Gastrocnemius medialis (tissue), 4 donors: ENCODE results near the gene CLSTN2. TPM values are rescaled to one million over a fixed set of nuclear protein-coding genes. Genes with fewer than 3 reads are reported as not detected.
A peak's percentile ranks its signal among the peaks of the same experiment; 100 is the strongest.

Experiments used
- ATAC-seq, 2 donors: fragments of 150-250 bp; one replicate each; pipeline ENCODE4 v1.9.1; 2016
- DNase-seq, 2 donors: peaks; one replicate each; pipeline ENCODE4 v3.0.0-alpha.2; 2019
- H3K27ac ChIP-seq, 4 donors: fragments of 200-600 bp; sonication (generic); 1 replicate in 1 of 4; 2 replicates in 3 of 4; pipeline ENCODE4 v1.5.1; 2016 to 2018; ENCODE audit warnings: mild to moderate bottlenecking in 2 of 4, moderate library complexity in 1 of 4
- H3K27me3 ChIP-seq, 3 donors: fragments of 200-600 bp; sonication (generic) in 2 of 3; 1 replicate in 1 of 3; 2 replicates in 2 of 3; pipeline versions ENCODE4 v1.5.1 to v1.6.0; 2016 to 2019; ENCODE audit warnings: mild to moderate bottlenecking in 1 of 3, moderate library complexity in 1 of 3
- H3K36me3 ChIP-seq, 2 donors: fragments of 200-600 bp; sonication (generic) in 1 of 2; one replicate each; pipeline ENCODE4 v1.5.1; 2017 to 2018
- H3K4me1 ChIP-seq, 2 donors: fragments of 200-600 bp; sonication (generic) in 1 of 2; one replicate each; pipeline ENCODE4 v1.5.1; 2016 to 2017; ENCODE audit warnings: mild to moderate bottlenecking in 2 of 2
- H3K4me3 ChIP-seq, 4 donors: fragments of 200-600 bp; sonication (generic) in 3 of 4; 1 replicate in 1 of 4; 2 replicates in 3 of 4; pipeline ENCODE4 v1.5.1; 2016 to 2019; ENCODE audit warnings: mild to moderate bottlenecking in 2 of 4
- H3K9me3 ChIP-seq, 3 donors: fragments of 200-600 bp; sonication (generic) in 2 of 3; 1 replicate in 1 of 3; 2 replicates in 2 of 3; pipeline ENCODE4 v1.5.1; 2016 to 2019
- POLR2A ChIP-seq, 2 donors: fragments of 450-650 bp; IDR thresholded peaks; one replicate each; pipeline ENCODE4 v1.6.1; 2017; ENCODE audit warnings: antibody characterized with exemption in 2 of 2, mild to moderate bottlenecking in 2 of 2, moderate library complexity in 2 of 2
- in situ Hi-C, 4 donors: fragments of 200-750 bp; cut with MboI; loops; one replicate each; pipeline versions ENCODE4 v1.15.0 to v1.8.0; 2017; ENCODE audit warnings: low sequenced_read_pairs in 4 of 4
- intact Hi-C: fragments of 100-400 bp; cut with DNase I; formaldehyde crosslinking; loops from one replicate; pipeline ENCODE4 v1.15.1; 2023; ENCODE audit warnings: low total_unique reads
- total RNA-seq, 4 donors: library from RNA; depleted of rRNA; stranded (reverse); fragments of >200 nt; gene quantifications; one replicate each; pipeline versions ENCODE4 v1.1.0 to v1.2.3, GENCODE V29; 2016
- TF ChIP-seq, protein P1 (sequence below), 5 experiments: fragments of 450-650 bp in 3 of 5; fragments of 200-600 bp in 2 of 5; sonication (generic) in 2 of 5; IDR thresholded peaks in 4 of 5; conservative IDR thresholded peaks in 1 of 5; 1 replicate in 4 of 5; 2 replicates in 1 of 5; pipeline ENCODE4 v1.5.1; 2016 to 2019; ENCODE audit warnings: antibody characterized with exemption in 5 of 5, mild to moderate bottlenecking in 3 of 5, moderate library complexity in 3 of 5

The CLSTN2 gene
- total RNA-seq, 4 donors from 2014 or later: 1.1 to 4.9 (median 4.0) TPM

DNA sequence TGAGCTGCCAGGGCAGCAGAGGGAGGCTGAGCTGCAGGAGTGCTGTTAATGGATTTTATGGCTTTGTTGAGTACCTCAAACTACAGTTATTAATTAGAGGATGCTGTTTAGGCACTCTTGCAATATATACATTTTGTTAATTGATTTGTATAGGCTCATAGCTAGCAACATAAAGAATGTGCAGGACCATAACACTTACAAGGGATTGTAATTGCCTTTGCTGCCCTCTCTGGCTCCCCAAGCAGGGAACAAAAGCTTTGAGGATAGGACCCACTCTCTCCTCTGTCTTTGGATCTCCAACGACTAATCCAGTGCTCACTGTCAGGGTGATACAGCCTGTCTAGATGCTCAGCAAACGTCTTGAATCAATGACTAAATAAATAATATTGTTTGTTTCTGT is 1.2 kb upstream of the CLSTN2 start:
- no peak for DNase-seq
- no peak overlapping the region for H3K4me3 ChIP-seq
- no peak overlapping the region for H3K27ac ChIP-seq
- TF ChIP-seq POLR2A (IDR thresholded peaks at IDR 0.05): no peak
- TF ChIP-seq, protein P1, sequence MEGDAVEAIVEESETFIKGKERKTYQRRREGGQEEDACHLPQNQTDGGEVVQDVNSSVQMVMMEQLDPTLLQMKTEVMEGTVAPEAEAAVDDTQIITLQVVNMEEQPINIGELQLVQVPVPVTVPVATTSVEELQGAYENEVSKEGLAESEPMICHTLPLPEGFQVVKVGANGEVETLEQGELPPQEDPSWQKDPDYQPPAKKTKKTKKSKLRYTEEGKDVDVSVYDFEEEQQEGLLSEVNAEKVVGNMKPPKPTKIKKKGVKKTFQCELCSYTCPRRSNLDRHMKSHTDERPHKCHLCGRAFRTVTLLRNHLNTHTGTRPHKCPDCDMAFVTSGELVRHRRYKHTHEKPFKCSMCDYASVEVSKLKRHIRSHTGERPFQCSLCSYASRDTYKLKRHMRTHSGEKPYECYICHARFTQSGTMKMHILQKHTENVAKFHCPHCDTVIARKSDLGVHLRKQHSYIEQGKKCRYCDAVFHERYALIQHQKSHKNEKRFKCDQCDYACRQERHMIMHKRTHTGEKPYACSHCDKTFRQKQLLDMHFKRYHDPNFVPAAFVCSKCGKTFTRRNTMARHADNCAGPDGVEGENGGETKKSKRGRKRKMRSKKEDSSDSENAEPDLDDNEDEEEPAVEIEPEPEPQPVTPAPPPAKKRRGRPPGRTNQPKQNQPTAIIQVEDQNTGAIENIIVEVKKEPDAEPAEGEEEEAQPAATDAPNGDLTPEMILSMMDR (IDR thresholded peaks at IDR 0.05 in 4 of 5, conservative IDR thresholded peaks at IDR 0.05 in 1 of 5): no peak
- in situ Hi-C loops: loop anchor here (10.0 to 25.0 kb wide), 4 partner anchors 509 to 931 kb away; no protein-coding TSS in a partner anchor
- no peaks in the 10 kb centered on the region for H3K4me1 ChIP-seq
- peaks cover 0 to 9% (median 0%) of the 10 kb centered on the region in 3 donors for H3K27me3 ChIP-seq
- intact Hi-C loops: loop anchor here (2.0 to 10.0 kb wide), 2 partner anchors 149 to 215 kb away; no protein-coding TSS in a partner anchor
- H3K36me3 ChIP-seq: no peaks in the 10 kb centered on the region
- no peak for ATAC-seq
- no peaks in the 10 kb centered on the region for H3K9me3 ChIP-seq

DNA sequence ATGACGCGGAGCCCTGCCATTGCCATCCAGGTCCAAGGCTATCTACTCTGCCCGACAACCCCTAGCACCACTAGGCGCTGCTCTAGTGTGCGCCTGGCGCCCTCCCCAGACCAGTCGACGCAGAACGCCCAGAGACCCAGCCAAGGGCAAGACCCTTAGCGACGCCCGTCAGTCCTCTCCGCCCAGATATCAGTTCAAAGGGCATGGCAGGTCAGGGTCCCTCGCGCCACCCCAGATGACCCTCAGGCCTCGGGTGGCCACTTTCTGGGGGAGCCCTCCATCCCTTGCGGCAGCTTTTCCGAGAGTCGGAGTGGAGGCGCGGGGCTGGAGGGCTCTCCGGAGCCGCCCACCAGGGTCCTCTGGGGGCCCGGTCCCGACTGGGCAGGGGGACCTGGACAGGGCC is 371 bp upstream of the CLSTN2 start:
- ATAC-seq (peak; percentile 48 to 66), DNase-seq (peak; percentile 19 to 29)
- H3K27me3 ChIP-seq: peaks cover 0 to 9% (median 0%) of the 10 kb centered on the region in 3 donors
- intact Hi-C loops: loop anchor here (2.0 to 10.0 kb wide), 4 partner anchors 150 to 928 kb away; no protein-coding TSS in a partner anchor
- H3K4me3 ChIP-seq: peak overlapping the region; percentile 57 to 67 (median 60)
- in situ Hi-C loops: loop anchor here (10.0 to 25.0 kb wide), 4 partner anchors 510 to 930 kb away; no protein-coding TSS in a partner anchor
- H3K27ac ChIP-seq: peak overlapping the region in 1 of 4 donors; percentile 59
- no peaks in the 10 kb centered on the region for H3K4me1 ChIP-seq
- H3K36me3 ChIP-seq: no peaks in the 10 kb centered on the region
- TF ChIP-seq POLR2A (IDR thresholded peaks at IDR 0.05): no peak
- TF ChIP-seq, protein P1 (IDR thresholded peaks at IDR 0.05 in 4 of 5, conservative IDR thresholded peaks at IDR 0.05 in 1 of 5): peak in 1 of 5 experiments; percentile 42
- no peaks in the 10 kb centered on the region for H3K9me3 ChIP-seq

DNA sequence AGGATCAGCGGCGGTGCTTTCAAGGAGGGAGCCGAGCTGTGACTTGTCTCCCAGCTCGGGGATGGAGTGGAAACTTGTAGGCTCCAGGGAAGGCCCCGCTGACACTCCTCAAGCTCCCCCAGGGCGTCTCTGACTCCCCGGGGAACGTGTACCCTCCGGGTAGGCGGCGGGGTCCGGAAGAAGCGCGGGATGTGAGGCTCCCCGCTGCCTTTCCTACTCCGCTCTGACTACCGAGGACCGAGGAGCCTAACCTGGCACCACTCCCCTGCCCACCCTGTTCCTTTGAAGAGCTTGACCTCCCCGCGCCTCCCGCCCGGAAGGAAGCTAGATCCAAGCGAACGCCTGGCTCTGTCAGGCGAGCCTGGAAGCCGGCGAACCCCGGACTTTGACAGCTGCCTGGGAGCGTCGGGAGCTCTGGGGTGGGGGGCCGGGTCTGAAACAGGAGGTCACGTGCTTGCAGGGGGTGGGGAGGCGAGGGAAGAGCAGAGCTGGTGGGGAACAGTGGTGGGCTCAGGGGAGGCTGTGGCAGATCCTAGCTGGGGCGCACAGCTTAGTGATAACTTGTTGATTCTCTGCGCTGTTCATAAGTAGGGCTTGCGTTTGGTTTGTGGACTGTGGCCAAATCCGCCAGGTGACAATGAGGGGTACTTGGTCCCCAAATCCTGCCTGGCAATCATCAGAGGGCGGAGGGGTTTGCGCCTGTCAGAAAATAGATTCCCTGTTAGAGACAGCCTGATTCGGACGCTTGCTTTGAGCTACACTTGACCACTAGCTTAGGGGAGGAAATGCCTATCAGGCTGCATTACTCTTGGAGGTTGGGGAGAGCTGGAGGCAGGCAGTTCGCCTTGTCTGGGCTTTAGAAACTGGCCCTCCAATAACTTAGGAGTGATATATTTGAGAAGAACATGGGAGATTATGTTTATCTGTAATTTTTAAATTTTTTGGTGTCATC is 1.2 kb downstream of the CLSTN2 start:
- H3K4me1 ChIP-seq: peaks cover 0 to 5% of the 10 kb centered on the region in 2 donors
- ATAC-seq: no peak
- in situ Hi-C loops: loop anchor here (10.0 to 25.0 kb wide), 4 partner anchors 511 to 929 kb away; no protein-coding TSS in a partner anchor

DNA sequence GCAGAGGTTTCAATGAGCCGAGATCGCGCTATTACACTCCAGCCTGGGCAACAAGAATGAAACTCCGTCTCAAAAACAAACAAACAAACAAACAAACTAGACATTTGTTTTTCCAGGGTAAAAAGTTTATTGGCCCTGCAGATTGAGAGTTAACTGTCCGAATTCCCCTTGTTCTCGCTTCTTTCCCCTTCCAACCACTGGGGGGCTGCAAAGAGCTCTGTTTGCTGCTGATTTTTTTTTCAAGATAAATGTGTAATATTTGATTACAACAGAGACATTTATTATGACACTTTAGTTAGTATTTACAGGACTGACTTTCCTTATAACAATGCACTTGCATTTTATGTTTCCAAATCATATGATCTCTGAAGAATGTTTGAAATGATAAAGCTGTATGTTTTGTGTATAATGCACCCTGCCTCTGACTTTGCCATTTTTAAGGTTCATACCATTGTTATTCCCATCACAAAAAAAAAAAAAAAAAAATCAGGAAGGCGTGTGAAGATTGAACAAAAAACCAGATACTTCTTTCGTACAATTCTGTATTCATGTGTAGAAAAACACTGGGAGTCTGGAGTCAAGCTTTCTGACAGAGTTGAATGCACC is 2.8 kb downstream of the CLSTN2 start:
- in situ Hi-C loops: loop anchor here (10.0 to 25.0 kb wide), 4 partner anchors 513 to 927 kb away; no protein-coding TSS in a partner anchor
- TF ChIP-seq POLR2A (IDR thresholded peaks at IDR 0.05): no peak
- TF ChIP-seq, protein P1 (IDR thresholded peaks at IDR 0.05 in 4 of 5, conservative IDR thresholded peaks at IDR 0.05 in 1 of 5): peak in 4 of 5 experiments; percentile 36 to 70 (median 46)
- peaks cover 0 to 9% (median 0%) of the 10 kb centered on the region in 3 donors for H3K27me3 ChIP-seq

More for the DNA sequence above, 1.2 kb downstream of the CLSTN2 start:
- Histone ChIP-seq H3K27me3 (peaks cover 0 to 9% (median 0%) of the 10 kb centered on the region in 3 donors), H3K9me3 (no peaks in the 10 kb centered on the region), H3K4me3 (peak overlapping the region; percentile 57 to 67 (median 60)), H3K36me3 (no peaks in the 10 kb centered on the region), H3K27ac (peak overlapping the region in 1 of 4 donors; percentile 12)
- intact Hi-C loops: loop anchor here (2.0 to 10.0 kb wide), 4 partner anchors 151 to 926 kb away; no protein-coding TSS in a partner anchor
- peak in 1 of 2 donors; percentile 12 for DNase-seq
- TF ChIP-seq POLR2A (IDR thresholded peaks at IDR 0.05): no peak
- TF ChIP-seq, protein P1 (IDR thresholded peaks at IDR 0.05 in 4 of 5, conservative IDR thresholded peaks at IDR 0.05 in 1 of 5): no peak

More for the DNA sequence above, 2.8 kb downstream of the CLSTN2 start:
- no peaks in the 10 kb centered on the region for H3K9me3 ChIP-seq
- H3K4me3 ChIP-seq: no peak overlapping the region
- peaks cover 0 to 5% of the 10 kb centered on the region in 2 donors for H3K4me1 ChIP-seq
- ATAC-seq: no peak
- intact Hi-C loops: loop anchor here (5.0 to 10.0 kb wide), 3 partner anchors 153 to 925 kb away; no protein-coding TSS in a partner anchor
- H3K36me3 ChIP-seq: no peaks in the 10 kb centered on the region
- DNase-seq: peak in 1 of 2 donors; percentile 21
- H3K27ac ChIP-seq: no peak overlapping the region
